Upper lobe of left lung (tissue), 4 donors: ENCODE results near the gene MORC2.

Experiments
- POLR2A ChIP-seq, 4 donors: fragments of 450-650 bp; IDR thresholded peaks; one replicate each; pipeline ENCODE4 v1.5.1; 2016 to 2017; ENCODE audit warnings: antibody characterized with exemption in 4 of 4, mild to moderate bottlenecking in 2 of 4
- TF ChIP-seq, protein P1 (sequence below), 6 experiments: fragments of 450-650 bp in 4 of 6; fragments of 200-600 bp in 2 of 6; sonication (generic) in 2 of 6; IDR thresholded peaks; one replicate each; pipeline ENCODE4 v1.5.1; 2016 to 2019; ENCODE audit warnings: antibody characterized with exemption in 6 of 6

DNA sequence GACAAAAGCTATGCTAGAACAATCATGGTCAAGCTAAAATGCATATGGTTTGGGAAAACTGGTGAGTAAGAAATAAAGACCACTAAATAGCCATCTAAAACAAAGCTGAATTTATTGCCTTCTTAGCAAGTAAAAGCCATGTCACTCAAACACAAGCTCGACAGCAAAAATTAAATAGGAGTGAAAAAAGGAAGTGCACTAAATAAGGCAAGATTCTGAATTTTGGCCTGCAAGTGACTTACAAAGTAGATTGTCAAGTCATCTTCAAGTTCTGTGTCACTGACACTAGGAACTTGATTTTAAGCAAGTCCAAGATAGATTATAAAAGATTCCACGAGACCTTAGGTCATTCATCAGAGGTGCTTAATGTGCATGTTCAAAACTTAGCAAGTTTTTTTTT lies 27.9 kb upstream of the MORC2 start:
- TF ChIP-seq, protein P1, sequence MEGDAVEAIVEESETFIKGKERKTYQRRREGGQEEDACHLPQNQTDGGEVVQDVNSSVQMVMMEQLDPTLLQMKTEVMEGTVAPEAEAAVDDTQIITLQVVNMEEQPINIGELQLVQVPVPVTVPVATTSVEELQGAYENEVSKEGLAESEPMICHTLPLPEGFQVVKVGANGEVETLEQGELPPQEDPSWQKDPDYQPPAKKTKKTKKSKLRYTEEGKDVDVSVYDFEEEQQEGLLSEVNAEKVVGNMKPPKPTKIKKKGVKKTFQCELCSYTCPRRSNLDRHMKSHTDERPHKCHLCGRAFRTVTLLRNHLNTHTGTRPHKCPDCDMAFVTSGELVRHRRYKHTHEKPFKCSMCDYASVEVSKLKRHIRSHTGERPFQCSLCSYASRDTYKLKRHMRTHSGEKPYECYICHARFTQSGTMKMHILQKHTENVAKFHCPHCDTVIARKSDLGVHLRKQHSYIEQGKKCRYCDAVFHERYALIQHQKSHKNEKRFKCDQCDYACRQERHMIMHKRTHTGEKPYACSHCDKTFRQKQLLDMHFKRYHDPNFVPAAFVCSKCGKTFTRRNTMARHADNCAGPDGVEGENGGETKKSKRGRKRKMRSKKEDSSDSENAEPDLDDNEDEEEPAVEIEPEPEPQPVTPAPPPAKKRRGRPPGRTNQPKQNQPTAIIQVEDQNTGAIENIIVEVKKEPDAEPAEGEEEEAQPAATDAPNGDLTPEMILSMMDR (IDR thresholded peaks at IDR 0.05) = no peak
- TF ChIP-seq POLR2A (IDR thresholded peaks at IDR 0.05) = no peak
